ENCODE measurements around the gene PLD1.
"Not testable (repeated sequence)": the region's sequence is repeated elsewhere in the genome, so short reads cannot be mapped to it uniquely, and the experiment has no call there.

Gene PLD1

GRCh38 chr3:171654809-171655208 is 155.5 kb downstream of the PLD1 start:
- DNase-seq: no peak

- no peak for DNase-seq
Measured at GRCh38 chr3:171654326-171654725, 156.0 kb downstream of the PLD1 start.

DNA sequence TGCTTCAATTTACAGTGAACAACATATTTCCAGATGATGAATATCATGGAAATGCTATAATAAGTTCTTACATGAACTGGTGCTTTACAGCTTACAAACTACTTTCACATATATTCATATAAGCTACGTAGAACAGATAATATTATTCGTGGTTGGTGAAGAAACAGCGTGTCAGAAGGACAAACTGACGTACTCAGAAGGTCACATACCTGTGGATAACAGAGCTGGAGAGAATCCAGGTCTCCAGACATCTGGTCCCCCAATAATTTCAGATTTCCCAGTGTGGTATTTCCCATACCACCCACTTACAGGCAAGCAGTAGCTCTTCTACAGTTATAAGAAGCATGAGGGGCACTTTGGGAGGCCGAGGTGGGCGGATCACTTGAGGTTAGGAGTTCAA is 156.6 kb downstream of the PLD1 start:
- DNase-seq: no peak

GRCh38 chr3:171652932-171653331 is 157.4 kb downstream of the PLD1 start:
- DNase-seq: no peak

GRCh38 chr3:171649911-171650592 is 160.2 kb downstream of the PLD1 start:
- DNase-seq: no peak

- no peak for DNase-seq
Measured at GRCh38 chr3:171649267-171649666, 161.0 kb downstream of the PLD1 start.

DNA sequence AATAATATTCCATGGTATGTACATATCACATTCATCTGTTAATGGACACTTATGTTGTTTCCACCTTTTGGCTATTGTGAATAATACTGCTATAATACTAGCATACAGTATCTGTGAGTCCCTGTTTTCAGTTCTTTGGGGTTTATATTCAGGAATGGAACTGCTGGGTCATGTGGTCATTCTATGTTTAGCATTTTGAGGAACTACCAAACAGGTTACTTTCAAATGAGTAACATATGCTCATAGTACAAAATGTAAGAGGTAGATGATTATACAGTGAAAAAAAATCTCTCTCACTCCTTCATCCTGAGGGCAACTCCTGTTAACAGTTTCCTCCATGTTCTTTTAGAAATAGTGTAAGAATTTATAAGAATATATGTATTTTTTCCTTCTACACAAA is 162.2 kb downstream of the PLD1 start:
- no peak for DNase-seq

DNA sequence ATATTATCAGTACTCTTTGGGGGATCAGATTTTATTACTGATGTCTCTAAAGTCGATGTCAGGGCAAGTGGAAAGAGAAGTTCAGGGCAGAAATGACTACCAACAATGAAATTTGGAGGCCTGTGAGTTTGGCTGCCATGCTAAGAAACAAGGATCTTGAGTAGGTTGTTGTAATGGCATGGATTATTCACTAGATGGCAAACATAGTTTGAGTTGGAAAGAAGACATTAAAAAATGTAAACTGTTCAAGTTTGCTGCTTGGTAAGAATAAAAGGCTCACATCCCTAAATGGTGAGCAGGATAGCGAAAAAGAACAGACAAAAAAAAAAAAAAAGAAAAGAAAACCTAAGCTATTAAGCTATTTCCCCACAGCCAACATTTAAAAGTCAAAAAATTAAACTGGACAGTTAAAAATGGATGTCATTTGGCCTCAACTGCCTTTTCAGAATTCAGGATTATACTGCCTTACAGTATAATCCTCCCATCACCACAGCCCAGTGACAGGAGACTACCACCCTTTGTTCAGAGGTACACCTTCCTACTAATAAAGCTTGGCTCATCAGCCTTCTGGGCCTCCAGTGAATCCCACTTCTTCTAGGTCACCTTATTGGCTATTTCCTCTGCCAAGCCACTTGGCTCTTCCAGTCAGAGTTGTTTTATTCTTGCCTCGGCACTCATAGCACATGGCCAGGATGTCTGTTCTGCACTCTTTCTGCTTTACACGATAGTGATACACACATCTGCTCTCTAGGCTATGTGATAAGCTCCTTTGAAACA is 163.7 kb downstream of the PLD1 start:
- DNase-seq: no peak

DNA sequence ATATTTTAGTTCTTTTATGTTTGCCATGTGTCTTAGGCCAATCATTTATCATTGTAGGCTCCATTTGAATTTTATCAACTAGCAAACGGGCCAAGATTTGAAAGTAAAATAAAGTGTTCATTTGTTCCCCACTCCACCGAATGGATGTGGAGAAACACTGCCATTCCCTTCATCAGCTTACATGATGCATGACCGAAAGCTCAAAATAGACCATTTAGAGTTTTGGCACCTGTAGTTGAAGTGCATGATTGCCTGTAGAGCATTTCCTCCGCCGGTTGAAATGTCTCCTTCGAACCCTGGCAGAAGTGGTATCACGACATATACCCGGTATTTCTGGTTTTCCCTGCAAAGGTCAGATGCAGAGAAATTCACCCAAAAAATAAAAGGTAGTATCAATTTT is 165.6 kb downstream of the PLD1 start:
- DNase-seq: no peak

DNA sequence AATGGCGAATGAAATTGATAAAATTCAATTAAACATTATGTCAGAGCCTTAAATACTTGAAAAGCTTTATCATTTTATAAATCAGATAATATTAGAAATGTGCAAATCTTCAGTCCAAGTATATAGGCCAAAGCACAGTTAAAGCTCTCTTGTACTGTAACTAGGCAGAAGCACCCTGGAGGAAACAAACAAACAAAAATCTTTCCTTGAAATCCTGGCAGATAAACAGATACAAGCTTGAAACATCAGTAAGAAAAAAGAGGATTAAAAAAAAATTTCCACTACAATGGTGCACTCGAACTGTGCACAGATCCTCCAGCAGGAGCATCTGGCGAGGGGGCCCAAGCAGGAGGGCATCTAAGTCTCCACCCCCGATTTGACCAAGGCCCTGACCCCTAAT is 166.6 kb downstream of the PLD1 start:
- DNase-seq: no peak

GRCh38 chr3:171643033-171643432 is 167.2 kb downstream of the PLD1 start:
- DNase-seq: no peak

DNA sequence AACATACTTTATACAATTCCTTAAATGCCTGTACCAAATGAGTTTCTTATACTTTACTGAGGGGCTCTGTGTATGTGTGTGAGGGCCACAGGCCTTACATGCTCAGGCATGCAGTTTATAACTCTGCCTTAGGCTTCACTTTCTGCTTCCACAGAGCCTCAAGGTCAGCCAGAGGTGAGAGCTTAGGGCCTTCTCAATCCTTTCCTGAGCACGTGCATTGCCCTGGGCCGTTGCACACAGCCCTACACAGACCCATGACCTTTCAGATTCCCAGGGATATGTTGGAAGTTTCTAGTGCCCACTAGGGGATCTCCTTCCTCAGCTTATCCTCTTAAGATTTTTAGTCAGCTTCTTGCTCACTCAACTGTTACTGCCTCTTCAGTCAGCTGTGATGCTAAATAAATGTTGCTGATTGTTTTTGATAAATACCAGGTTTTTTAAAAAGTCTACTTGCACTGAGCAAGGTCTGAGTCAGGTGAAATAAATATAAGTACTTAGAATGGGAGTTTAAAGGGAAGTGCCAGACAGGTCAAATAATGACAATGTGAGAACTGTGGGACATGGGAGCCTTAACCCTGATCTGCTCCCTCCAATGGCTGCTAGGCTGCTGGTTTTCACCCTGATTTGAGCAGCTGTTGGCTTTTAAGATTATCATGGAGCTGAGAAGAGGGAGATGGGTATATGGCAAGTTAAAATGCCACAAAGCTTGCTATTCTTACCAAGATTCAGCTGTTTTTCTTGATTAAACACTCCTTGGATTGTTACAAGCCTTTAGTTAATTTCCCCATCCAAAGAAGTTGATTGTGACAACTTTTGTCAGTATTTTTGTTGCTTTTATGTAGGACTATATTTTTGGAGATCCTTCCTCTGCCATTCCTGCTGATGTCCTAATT is 169.5 kb downstream of the PLD1 start:
- DNase-seq: no peak

DNA sequence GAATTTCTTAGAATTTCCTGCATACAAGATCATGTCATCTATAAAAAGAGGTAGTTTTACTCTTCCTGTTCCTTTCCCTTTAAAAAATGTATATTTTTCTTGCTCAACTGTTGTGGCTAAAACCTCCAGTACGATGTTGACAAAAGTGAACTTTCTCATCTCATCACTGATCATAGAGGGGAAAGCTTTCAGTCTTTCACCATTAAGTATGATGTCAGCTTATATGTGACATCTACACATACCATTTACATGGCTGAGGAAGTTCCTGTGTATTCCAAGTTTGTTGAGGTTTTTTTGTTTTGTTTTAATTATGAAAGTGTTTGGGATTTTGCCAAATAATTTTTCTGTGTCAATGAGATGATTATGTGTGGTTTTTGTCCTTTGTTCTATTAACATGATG is 173.6 kb downstream of the PLD1 start:
- no peak for DNase-seq

DNA sequence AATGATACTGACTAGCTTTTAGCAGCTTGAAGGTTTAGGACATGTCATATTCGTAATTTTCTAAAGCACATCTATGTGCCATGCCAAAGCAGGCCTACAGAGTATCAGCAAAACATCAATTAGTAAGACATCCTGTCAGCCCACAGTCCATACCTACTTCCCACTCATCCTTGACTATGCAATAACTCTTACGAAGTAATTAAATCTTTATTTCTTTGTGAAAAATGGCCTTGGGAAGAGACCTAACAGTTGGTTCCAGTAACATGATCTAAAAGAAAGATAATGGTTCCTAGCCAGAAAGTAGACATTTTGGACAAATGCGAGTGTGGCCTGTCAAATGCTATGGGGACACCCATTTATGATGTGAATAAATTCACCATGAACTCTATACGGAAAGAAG is 177.5 kb downstream of the PLD1 start:
- no peak for DNase-seq

- DNase-seq: not testable (repeated sequence)
Measured at GRCh38 chr3:171626799-171627198, 183.5 kb downstream of the PLD1 start.

DNA sequence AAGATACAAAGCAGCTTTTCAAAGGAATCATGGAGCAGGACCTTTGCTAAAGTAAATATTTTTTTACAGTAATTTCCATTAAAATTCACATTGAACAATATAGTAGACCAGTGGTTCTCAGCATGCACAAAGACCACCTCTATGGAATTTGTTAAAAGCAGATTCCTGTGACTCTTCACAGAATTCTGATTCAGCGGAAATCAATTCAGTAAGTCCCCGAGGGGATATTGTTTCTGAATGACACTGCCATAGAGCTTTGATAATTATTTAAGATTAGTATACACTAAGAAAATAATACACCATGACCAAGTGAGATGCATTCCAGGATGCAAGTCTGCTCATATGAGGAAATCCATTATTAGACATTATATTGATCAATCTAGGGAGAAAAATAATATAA is 188.2 kb downstream of the PLD1 start:
- no peak for DNase-seq

DNA sequence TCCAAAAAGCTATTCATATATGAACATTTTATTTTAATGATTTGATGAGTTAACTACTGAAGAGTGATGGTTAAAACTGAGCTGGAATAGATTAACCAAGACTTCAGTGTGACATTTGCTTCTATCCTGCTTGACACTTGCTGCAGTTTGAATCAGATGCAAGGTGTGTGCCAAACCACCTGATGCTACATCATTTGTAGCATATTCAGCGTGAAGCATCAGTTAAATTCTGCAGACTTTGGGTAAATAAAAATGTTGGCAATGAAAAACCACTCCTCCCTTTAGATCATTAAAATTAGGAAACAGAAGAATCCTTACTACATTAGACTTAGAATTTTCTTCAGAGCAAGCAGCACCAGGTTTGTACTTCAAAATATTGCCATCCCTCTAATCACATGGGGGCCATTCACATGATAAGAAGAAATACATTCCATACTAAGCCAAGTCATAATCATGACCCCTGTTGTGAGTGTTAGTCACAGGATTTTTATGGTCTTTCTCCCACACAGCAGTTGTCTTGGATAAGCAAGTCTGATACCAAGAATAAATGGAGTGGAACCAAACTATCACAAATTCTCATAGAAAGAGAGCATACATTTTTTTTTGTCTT is 189.4 kb downstream of the PLD1 start:
- DNase-seq: no peak

DNA sequence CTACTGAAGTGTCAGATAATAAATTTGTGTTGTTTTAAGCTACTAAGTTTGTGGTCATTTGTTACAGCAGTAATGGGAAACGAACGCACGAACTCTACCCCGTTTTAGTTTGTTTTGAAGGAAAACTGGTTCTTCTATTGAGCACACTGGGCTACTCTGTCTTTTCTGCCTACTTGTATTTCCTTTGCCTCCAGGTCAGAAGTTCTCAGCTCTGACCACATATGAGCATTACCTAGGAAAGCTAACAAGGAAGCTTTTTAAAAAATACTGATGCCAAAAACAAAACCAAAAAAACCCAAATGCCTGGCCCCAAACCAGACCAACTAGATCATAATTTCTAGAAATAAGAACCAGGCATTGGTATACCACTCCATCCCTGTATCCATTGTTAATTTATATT is 193.5 kb downstream of the PLD1 start:
- DNase-seq: no peak

GRCh38 chr3:171615686-171616085 is 194.6 kb downstream of the PLD1 start:
- no peak for DNase-seq

GRCh38 chr3:171615281-171615680 is 195.0 kb downstream of the PLD1 start:
- DNase-seq: no peak

- no peak for DNase-seq
Measured at GRCh38 chr3:171614318-171614921, 195.9 kb downstream of the PLD1 start.

- no peak for DNase-seq
Measured at GRCh38 chr3:171607452-171607851, 202.8 kb downstream of the PLD1 start.
